ENCODE results near the gene CT45A7. TPM values are rescaled to one million over a fixed set of nuclear protein-coding genes. Genes with fewer than 3 reads are reported as not detected.
"Not testable (repeated sequence)": the region's sequence is repeated elsewhere in the genome, so short reads cannot be mapped to it uniquely, and the experiment has no call there.

The CT45A7 gene, protein sequence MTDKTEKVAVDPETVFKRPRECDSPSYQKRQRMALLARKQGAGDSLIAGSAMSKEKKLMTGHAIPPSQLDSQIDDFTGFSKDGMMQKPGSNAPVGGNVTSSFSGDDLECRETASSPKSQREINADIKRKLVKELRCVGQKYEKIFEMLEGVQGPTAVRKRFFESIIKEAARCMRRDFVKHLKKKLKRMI
- not detected in 2 replicates for total RNA-seq

DNA sequence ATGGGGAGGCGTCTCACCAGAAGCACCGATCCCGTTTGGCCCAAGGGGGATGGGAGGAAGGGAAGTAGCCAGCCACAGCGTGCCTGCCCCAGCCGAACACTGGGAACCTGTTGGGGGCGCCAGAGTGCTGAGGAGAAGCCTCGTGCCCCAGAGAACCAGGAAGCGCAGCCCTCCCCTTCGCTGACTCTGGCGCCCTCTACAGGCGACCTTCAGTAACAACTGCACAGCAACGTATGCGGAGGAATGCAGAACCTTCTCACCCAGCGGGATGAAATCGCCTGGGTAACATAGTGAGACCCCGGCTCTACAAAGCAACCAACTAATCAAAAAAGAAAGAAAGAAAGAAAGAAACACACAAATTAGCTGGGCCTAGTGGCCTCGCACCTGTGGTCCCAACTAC is at the start of gene CT45A7:
Gene CT45A7 (minus strand): TSS at position 101 of the 400 bp plus-strand sequence. CDS start 3,747 bp downstream, outside the sequence.
- not testable (repeated sequence) for DNase-seq (ENCODE audit: low read depth)

DNA sequence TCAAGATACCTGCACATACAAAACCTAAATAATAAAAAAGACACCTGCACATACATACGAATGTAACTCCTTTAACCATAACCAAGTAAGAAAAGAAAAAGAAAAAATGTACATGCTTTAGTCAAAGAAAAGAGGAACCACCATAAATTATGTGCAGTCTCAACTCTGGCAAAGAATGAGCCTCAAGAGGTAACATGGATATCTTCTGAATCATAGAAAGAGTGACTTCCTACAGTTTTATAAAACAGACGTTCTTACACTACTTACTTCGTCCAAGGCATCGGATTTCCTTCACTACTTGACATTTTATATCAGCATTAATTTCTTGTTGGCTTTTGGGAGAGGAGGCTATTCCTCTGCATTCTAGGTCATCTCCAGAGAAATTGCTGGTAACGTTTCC is 45.7 kb upstream of the CT45A7 start:
- DNase-seq (ENCODE audit: low read depth) = not testable (repeated sequence)

DNA sequence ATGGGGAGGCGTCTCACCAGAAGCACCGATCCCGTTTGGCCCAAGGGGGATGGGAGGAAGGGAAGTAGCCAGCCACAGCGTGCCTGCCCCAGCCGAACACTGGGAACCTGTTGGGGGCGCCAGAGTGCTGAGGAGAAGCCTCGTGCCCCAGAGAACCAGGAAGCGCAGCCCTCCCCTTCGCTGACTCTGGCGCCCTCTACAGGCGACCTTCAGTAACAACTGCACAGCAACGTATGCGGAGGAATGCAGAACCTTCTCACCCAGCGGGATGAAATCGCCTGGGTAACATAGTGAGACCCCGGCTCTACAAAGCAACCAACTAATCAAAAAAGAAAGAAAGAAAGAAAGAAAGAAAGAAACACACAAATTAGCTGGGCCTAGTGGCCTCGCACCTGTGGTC is 34.6 kb upstream of the CT45A7 start, which contains the start of gene CT45A9:
Gene CT45A9 (minus strand): TSS at position 101 of the 400 bp plus-strand sequence. CDS start 3,751 bp downstream, outside the sequence.
- DNase-seq (ENCODE audit: low read depth) = not testable (repeated sequence)

DNA sequence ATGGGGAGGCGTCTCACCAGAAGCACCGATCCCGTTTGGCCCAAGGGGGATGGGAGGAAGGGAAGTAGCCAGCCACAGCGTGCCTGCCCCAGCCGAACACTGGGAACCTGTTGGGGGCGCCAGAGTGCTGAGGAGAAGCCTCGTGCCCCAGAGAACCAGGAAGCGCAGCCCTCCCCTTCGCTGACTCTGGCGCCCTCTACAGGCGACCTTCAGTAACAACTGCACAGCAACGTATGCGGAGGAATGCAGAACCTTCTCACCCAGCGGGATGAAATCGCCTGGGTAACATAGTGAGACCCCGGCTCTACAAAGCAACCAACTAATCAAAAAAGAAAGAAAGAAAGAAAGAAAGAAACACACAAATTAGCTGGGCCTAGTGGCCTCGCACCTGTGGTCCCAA is 17.4 kb upstream of the CT45A7 start, which contains the start of gene CT45A8:
Gene CT45A8 (minus strand): TSS at position 101 of the 400 bp plus-strand sequence. CDS start 3,755 bp downstream, outside the sequence.
- DNase-seq (ENCODE audit: low read depth) = not testable (repeated sequence)

DNA sequence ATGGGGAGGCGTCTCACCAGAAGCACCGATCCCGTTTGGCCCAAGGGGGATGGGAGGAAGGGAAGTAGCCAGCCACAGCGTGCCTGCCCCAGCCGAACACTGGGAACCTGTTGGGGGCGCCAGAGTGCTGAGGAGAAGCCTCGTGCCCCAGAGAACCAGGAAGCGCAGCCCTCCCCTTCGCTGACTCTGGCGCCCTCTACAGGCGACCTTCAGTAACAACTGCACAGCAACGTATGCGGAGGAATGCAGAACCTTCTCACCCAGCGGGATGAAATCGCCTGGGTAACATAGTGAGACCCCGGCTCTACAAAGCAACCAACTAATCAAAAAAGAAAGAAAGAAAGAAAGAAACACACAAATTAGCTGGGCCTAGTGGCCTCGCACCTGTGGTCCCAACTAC is 17.2 kb downstream of the CT45A7 start, which contains the start of gene CT45A2:
Gene CT45A2 (minus strand): TSS at position 101 of the 400 bp plus-strand sequence. CDS start 3,747 bp downstream, outside the sequence.
- not testable (repeated sequence) for DNase-seq (ENCODE audit: low read depth)

DNA sequence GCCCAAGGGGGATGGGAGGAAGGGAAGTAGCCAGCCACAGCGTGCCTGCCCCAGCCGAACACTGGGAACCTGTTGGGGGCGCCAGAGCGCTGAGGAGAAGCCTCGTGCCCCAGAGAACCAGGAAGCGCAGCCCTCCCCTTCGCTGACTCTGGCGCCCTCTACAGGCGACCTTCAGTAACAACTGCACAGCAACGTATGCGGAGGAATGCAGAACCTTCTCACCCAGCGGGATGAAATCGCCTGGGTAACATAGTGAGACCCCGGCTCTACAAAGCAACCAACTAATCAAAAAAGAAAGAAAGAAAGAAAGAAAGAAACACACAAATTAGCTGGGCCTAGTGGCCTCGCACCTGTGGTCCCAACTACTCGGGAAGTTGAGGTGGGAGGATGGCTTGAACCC is 34.4 kb downstream of the CT45A7 start, which contains the start of gene CT45A6:
Gene CT45A6 (minus strand): TSS at position 101 of the 400 bp plus-strand sequence. CDS start 3,794 bp downstream, outside the sequence.
- not testable (repeated sequence) for DNase-seq (ENCODE audit: low read depth)

DNA sequence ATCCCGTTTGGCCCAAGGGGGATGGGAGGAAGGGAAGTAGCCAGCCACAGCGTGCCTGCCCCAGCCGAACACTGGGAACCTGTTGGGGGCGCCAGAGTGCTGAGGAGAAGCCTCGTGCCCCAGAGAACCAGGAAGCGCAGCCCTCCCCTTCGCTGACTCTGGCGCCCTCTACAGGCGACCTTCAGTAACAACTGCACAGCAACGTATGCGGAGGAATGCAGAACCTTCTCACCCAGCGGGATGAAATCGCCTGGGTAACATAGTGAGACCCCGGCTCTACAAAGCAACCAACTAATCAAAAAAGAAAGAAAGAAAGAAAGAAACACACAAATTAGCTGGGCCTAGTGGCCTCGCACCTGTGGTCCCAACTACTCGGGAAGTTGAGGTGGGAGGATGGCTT is 51.7 kb downstream of the CT45A7 start, which contains the start of gene CT45A5:
Gene CT45A5 (minus strand): TSS at position 101 of the 400 bp plus-strand sequence. CDS start 3,774 bp downstream, outside the sequence.
- not testable (repeated sequence) for DNase-seq (ENCODE audit: low read depth)

Other genes with a start within 250 kb of the CT45A7 start
- not detected in 2 replicates for gene CT45A1, start 123.6 kb downstream of the CT45A7 start, total RNA-seq
- not detected in 2 replicates for gene CT45A3, start 69.1 kb downstream of the CT45A7 start, total RNA-seq
- not detected in 2 replicates for gene CT45A5, start 51.8 kb downstream of the CT45A7 start, total RNA-seq
- not detected in 2 replicates for gene CT45A6, start 34.5 kb downstream of the CT45A7 start, total RNA-seq
- gene CT45A2, start 17.3 kb downstream of the CT45A7 start, total RNA-seq = not detected in 2 replicates
- gene CT45A8, start 17.3 kb upstream of the CT45A7 start, total RNA-seq = not detected in 2 replicates
- gene CT45A9, start 34.5 kb upstream of the CT45A7 start, total RNA-seq = not detected in 2 replicates
- not detected in 2 replicates for gene CT45A10, start 56.2 kb upstream of the CT45A7 start, total RNA-seq
- not detected in 2 replicates for gene SAGE1, start 56.4 kb upstream of the CT45A7 start, total RNA-seq
- 10.2 and 21.0 TPM in 2 replicates for gene MMGT1, start 136.7 kb upstream of the CT45A7 start, total RNA-seq
- gene SLC9A6, start 148.2 kb upstream of the CT45A7 start, total RNA-seq = 26.1 and 28.3 TPM in 2 replicates